Left ventricle myocardium inferior (tissue), 1 donor: Measurements from ENCODE around the gene APP. TPM values are rescaled to one million over a fixed set of nuclear protein-coding genes. Genes with fewer than 3 reads are reported as not detected.

Experiments used
- DNase-seq: peaks from one replicate; pipeline ENCODE4 v3.0.0-alpha.2; 2020
- H3K27ac ChIP-seq: fragments of 200-600 bp; replicated peaks from 2 replicates; pipeline ENCODE4 v1.8.0; 2021
- H3K27me3 ChIP-seq: fragments of 200-600 bp; 2 replicates; pipeline ENCODE4 v1.8.0; 2021; ENCODE audit warnings: low read depth
- H3K36me3 ChIP-seq: fragments of 200-600 bp; 2 replicates; pipeline ENCODE4 v1.8.0; 2021
- H3K4me1 ChIP-seq: fragments of 200-600 bp; 2 replicates; pipeline ENCODE4 v1.8.0; 2021
- H3K4me3 ChIP-seq: fragments of 200-600 bp; 2 replicates; pipeline ENCODE4 v1.8.0; 2021; ENCODE audit warnings: mild to moderate bottlenecking, moderate library complexity
- H3K9me3 ChIP-seq: fragments of 200-600 bp; replicated peaks from 2 replicates; pipeline ENCODE4 v1.8.0; 2021
- intact Hi-C: fragments of 100-400 bp; cut with micrococcal nuclease; formaldehyde crosslinking; loops from one replicate; pipeline ENCODE4 v1.11.0; 2022
- long read RNA-seq: library from polyadenylated mRNA; unstranded; transcript quantifications from one replicate; pipeline ENCODE4 v2.0.0, GENCODE V29; 2021
- total RNA-seq: library from RNA; stranded (reverse); fragmentation: NEBNext Ultra II Directional; extraction: Animal tissue kit (Norgen Biotek cat#: 25700); gene quantifications from one replicate; pipeline ENCODE4 v1.2.1, GENCODE V29; 2021
- TF ChIP-seq, protein P1 (sequence below): fragments of 200-600 bp; IDR thresholded peaks from 2 replicates; pipeline ENCODE4 v1.8.0; 2021; ENCODE audit warnings: antibody characterized with exemption, mild to moderate bottlenecking, borderline replicate concordance
- donor health status: DM: no; HTN: yes; CAD: no; lungs with severe emphysema.

Gene APP
- total RNA-seq, result 332 TPM
- long read RNA-seq, transcript APP-201 (18 exons, 3,467 nt), result major isoform, 8 of 35 reads
- long read RNA-seq, partial matches to known transcripts, result 7 of 35 reads
- long read RNA-seq, other reads (novel, unspliced or antisense), result 15 of 35 reads

DNA sequence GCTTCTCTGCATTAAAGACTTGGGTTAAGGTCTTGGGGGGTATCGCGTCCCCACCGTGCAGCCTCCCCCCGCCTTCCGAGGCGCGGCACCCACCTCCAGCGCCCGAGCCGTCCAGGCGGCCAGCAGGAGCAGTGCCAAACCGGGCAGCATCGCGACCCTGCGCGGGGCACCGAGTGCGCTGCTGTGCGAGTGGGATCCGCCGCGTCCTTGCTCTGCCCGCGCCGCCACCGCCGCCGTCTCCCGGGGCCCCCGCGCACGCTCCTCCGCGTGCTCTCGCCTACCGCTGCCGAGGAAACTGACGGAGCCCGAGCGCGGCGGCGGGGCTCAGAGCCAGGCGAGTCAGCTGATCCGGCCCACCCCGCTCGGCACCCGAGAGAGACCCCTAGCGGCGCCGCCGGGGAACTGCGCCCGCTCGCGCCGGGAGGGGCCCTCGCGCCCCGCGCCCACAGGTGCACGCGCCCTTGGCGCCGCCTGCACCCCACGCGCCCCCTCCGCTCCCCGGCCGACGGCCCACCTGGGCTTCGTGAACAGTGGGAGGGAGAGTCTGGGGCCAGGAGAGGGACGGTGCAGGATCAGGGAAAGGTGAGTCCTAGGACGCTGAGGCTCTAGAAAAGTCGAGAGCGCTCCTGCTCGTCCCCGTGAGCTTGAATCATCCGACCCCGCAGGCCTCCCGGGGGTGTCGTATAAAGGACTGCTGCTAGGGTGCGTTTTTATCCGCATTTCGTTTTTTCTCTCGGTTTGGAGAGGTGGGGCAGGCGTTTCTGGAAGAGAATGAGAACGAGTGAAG, at the start of gene APP:
Gene APP (minus strand): TSS at position 300 of the 787 bp plus-strand sequence. CDS start 150 bp downstream, at position 150.
- TF ChIP-seq, protein P1, sequence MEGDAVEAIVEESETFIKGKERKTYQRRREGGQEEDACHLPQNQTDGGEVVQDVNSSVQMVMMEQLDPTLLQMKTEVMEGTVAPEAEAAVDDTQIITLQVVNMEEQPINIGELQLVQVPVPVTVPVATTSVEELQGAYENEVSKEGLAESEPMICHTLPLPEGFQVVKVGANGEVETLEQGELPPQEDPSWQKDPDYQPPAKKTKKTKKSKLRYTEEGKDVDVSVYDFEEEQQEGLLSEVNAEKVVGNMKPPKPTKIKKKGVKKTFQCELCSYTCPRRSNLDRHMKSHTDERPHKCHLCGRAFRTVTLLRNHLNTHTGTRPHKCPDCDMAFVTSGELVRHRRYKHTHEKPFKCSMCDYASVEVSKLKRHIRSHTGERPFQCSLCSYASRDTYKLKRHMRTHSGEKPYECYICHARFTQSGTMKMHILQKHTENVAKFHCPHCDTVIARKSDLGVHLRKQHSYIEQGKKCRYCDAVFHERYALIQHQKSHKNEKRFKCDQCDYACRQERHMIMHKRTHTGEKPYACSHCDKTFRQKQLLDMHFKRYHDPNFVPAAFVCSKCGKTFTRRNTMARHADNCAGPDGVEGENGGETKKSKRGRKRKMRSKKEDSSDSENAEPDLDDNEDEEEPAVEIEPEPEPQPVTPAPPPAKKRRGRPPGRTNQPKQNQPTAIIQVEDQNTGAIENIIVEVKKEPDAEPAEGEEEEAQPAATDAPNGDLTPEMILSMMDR, result peak; percentile 99
- Histone ChIP-seq H3K4me3 (peak within 1 kb of the TSS; percentile 95), H3K36me3 (no peaks in the 10 kb centered on the region), H3K27ac (peak within 1 kb of the TSS; percentile 94), H3K4me1 (peaks cover 48% of the 10 kb centered on the region), H3K9me3 (no peaks in the 10 kb centered on the region), H3K27me3 (no peaks in the 10 kb centered on the region)
- DNase-seq, result peak; percentile 89
- intact Hi-C loops, result loop anchor here (5.0 kb wide), 1 partner anchor 273 kb away; no protein-coding TSS in a partner anchor

DNA sequence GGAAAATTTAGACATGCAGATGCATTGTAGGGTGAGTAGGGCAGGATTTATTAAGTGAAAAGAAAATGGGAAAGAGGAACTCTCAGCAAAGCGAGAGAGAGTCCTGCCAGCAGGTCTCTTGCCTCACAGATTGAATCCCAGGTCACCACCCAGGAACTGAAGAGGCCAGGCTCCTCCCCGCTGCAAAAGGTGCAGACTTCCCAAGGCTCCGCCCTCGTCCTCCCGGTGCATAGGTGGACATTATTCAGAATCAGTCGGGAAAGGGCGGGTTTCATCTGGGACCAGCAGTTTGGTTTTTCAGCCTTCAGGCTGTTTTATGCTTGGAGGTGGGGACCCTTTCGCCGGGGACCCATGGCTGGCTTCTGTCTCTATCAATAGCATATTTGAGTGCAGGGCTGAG, 41.6 kb upstream of the APP start:
- no peak overlapping the region for H3K4me3 ChIP-seq
- no peaks in the 10 kb centered on the region for H3K9me3 ChIP-seq
- no peak overlapping the region for H3K27ac ChIP-seq
- DNase-seq, result no peak
- no peaks in the 10 kb centered on the region for H3K27me3 ChIP-seq
- intact Hi-C loops, result no loop called here
- no peaks in the 10 kb centered on the region for H3K36me3 ChIP-seq
- TF ChIP-seq, protein P1, result no peak
- H3K4me1 ChIP-seq, result no peaks in the 10 kb centered on the region

DNA sequence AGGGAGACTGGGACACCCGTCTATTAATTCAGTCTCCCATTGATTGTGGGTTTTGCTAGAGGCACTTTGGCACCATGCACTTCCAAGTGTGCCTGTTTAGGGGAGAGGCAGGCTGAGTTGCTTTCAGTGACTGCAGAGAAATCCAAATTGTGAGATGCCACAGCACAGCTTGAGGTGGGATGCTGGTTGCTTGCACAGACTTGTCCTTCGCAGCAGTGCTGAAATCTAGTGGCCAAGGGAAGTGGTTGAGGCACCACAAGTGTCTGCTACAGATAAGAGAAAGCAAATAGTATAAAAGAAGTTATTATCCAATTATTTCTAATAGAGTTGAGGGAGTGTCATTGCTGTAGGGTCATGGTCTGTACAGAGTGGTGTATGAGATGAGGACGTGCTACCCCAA, 40.0 kb upstream of the APP start:
- Histone ChIP-seq H3K4me3 (no peak overlapping the region), H3K4me1 (no peaks in the 10 kb centered on the region), H3K36me3 (no peaks in the 10 kb centered on the region), H3K27ac (no peak overlapping the region), H3K27me3 (no peaks in the 10 kb centered on the region), H3K9me3 (no peaks in the 10 kb centered on the region)
- no peak for DNase-seq
- intact Hi-C loops, result no loop called here
- TF ChIP-seq, protein P1, result no peak

DNA sequence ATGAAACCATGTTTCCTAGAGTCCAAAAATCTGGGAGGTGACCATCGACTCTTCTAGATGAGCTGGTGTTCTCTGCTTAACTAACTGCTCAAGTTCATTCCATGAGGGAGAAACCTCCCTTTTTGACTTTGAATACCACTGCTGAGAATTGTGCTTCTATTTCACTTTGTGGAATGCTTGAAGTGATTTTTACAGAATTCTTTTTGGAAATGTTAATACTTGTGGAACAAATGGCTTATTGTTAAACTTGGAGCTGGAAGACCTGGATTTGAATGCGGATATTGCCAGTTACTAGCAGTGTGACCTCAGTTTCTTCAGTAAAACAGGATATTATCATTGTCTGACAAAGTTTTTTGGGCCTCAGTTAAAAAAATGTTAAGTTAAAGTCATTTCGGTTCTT, 36.5 kb upstream of the APP start:
- DNase-seq, result no peak
- no peak overlapping the region for H3K27ac ChIP-seq
- intact Hi-C loops, result no loop called here
- H3K27me3 ChIP-seq, result no peaks in the 10 kb centered on the region
- H3K36me3 ChIP-seq, result no peaks in the 10 kb centered on the region
- TF ChIP-seq, protein P1, result no peak
- H3K9me3 ChIP-seq, result no peaks in the 10 kb centered on the region
- no peaks in the 10 kb centered on the region for H3K4me1 ChIP-seq
- no peak overlapping the region for H3K4me3 ChIP-seq

DNA sequence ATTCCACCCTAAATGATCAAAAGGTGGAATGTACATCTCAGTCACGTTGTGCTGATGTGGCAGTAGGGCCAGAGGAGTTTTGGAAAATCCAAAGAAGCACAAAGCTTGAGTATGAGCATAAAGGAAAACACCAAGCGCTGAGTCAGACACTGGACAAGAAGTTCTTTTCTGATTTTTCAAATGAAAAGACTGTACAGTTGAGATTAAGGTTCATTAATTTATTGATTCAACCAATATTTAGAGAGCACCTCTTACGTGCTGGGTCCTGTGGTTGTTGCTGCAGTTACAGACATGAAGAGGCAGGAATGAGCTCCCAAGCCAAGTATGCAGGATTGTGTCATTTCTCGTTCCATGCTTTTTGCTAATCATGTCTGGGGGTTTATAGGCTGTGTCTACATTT, 28.9 kb upstream of the APP start:
- Histone ChIP-seq H3K36me3 (no peaks in the 10 kb centered on the region), H3K9me3 (no peaks in the 10 kb centered on the region), H3K27me3 (no peaks in the 10 kb centered on the region), H3K27ac (no peak overlapping the region), H3K4me1 (no peaks in the 10 kb centered on the region), H3K4me3 (no peak overlapping the region)
- TF ChIP-seq, protein P1, result no peak
- intact Hi-C loops, result no loop called here
- no peak for DNase-seq
